HG03095 (cell line): ENCODE measurements around the gene MT1B.

Experiments
- ATAC-seq: cut with Tn5 transposase; IDR thresholded peaks from one replicate; pipeline ENCODE4 v1.9.1; 2021; ENCODE audit warnings: moderate library complexity; ENCODE audit not compliant: unreplicated experiment

MT1B gene

GRCh38 chr16:56683424-56684172 is 31.9 kb downstream of the MT1B start:
- no peak for ATAC-seq

- ATAC-seq, result no peak
Observed at GRCh38 chr16:56684256-56684925, 32.7 kb downstream of the MT1B start.

GRCh38 chr16:56684926-56685590 is 33.4 kb downstream of the MT1B start:
- ATAC-seq, result no peak

- ATAC-seq, result no peak
Observed at GRCh38 chr16:56686758-56687157, 35.1 kb downstream of the MT1B start.

GRCh38 chr16:56688762-56689161 is 37.1 kb downstream of the MT1B start:
- ATAC-seq, result no peak

- ATAC-seq, result no peak
Observed at GRCh38 chr16:56689171-56689570, 37.5 kb downstream of the MT1B start.

GRCh38 chr16:56690420-56691122 is 38.9 kb downstream of the MT1B start:
- no peak for ATAC-seq

- ATAC-seq, result no peak
Observed at GRCh38 chr16:56691885-56692284, 40.2 kb downstream of the MT1B start.

- ATAC-seq, result no peak
Observed at GRCh38 chr16:56695246-56695645, 43.6 kb downstream of the MT1B start.

GRCh38 chr16:56697456-56698155 is 45.9 kb downstream of the MT1B start:
- ATAC-seq, result no peak

GRCh38 chr16:56700195-56700594 is 48.5 kb downstream of the MT1B start:
- ATAC-seq, result no peak

- no peak for ATAC-seq
Observed at GRCh38 chr16:56700631-56701030, 48.9 kb downstream of the MT1B start.

- ATAC-seq, result no peak
Observed at GRCh38 chr16:56701534-56701933, 49.8 kb downstream of the MT1B start.
